ENCODE results near the gene ZNF678.

GRCh38 chr1:227632325-227632724 is 69.0 kb downstream of the ZNF678 start:
- TF ChIP-seq CTCF (IDR thresholded peaks at IDR 0.05; ENCODE audit: control extremely low read depth in 1 of 3, insufficient read depth in 1 of 3, low read depth in 1 of 3, low read length in 3 of 3) (no peak), GTF2F1 (IDR thresholded peaks at IDR 0.05; ENCODE audit: borderline replicate concordance, low read depth, low read length) (no peak), JUN (IDR thresholded peaks at IDR 0.05; ENCODE audit: low read depth, low read length) (no peak), GABPA (IDR thresholded peaks at IDR 0.05; ENCODE audit: borderline replicate concordance, insufficient read depth, low read length) (no peak), EZH2 (IDR thresholded peaks at IDR 0.05; ENCODE audit: low read depth, low read length, severe bottlenecking) (no peak), POLR2A (IDR thresholded peaks at IDR 0.05; ENCODE audit: control extremely low read depth in 1 of 2, low read depth in 2 of 2, low read length in 2 of 2) (no peak), CEBPB (IDR thresholded peaks at IDR 0.05; ENCODE audit: low read depth, low read length) (no peak), EGR1 (IDR thresholded peaks at IDR 0.05; ENCODE audit: borderline replicate concordance, low read depth, low read length) (no peak), NRF1 (IDR thresholded peaks at IDR 0.05; ENCODE audit: low read depth, low read length) (no peak)

Measured in H1 (cell line).